ENCODE measurements around the gene SLC36A4. TPM values are rescaled to one million over a fixed set of nuclear protein-coding genes. Genes with fewer than 3 reads are reported as not detected.

SLC36A4 gene
- total RNA-seq, 4 donors from 2014 or later: 5.7 to 16.6 (median 9.4) TPM

DNA sequence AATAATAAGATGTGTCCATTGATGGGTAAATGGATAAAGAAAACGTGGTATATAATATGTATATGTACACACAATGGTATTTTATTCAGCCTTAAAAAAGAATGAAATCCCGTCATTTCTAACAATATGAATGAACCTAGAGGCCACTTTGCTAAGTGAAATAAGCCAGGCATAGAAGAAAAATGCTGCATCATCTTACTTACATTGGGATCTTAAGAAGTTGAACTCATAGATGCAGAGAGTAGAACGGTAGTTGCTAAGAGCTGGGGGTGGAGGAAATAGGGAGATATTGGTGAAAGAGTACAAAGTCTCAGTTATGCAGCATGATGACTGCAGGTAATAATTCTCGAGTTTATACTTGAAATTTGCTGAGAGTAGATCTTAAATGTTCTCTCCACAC lies 14.3 kb upstream of the SLC36A4 start:
- intact Hi-C loops (cut with DNase I): no loop called here
- TF ChIP-seq POLR2A (IDR thresholded peaks at IDR 0.05): no peak
- no peak for TF ChIP-seq CTCF (IDR thresholded peaks at IDR 0.05)

GRCh38 chr11:93209466-93209865 lies 11.7 kb upstream of the SLC36A4 start:
- TF ChIP-seq CTCF (IDR thresholded peaks at IDR 0.05): no peak
- TF ChIP-seq POLR2A (IDR thresholded peaks at IDR 0.05): no peak
- Histone ChIP-seq H3K27me3 (peaks cover 0 to 22% (median 0%) of the 10 kb centered on the region in 4 donors), H3K36me3 (no peaks in the 10 kb centered on the region), H3K27ac (no peak overlapping the region), H3K4me1 (no peaks in the 10 kb centered on the region), H3K4me3 (no peak overlapping the region), H3K9me3 (peaks cover 0 to 9% (median 5%) of the 10 kb centered on the region in 3 donors)
- intact Hi-C loops (cut with DNase I): no loop called here
- 79 to 84% methylated on average over 2 of the region's 2 CpGs for WGBS, 2 donors
- DNase-seq: no peak

More for the DNA sequence above, 14.3 kb upstream of the SLC36A4 start:
- Histone ChIP-seq H3K9me3 (peaks cover 0 to 9% (median 5%) of the 10 kb centered on the region in 3 donors), H3K27me3 (peaks cover 0 to 3% (median 0%) of the 10 kb centered on the region in 4 donors), H3K4me1 (no peaks in the 10 kb centered on the region), H3K36me3 (no peaks in the 10 kb centered on the region), H3K4me3 (no peak overlapping the region), H3K27ac (no peak overlapping the region)
- no peak for DNase-seq
- WGBS, 2 donors: 57 to 59% methylated on average over 4 of the region's 4 CpGs

GRCh38 chr11:93208663-93209270 lies 11.0 kb upstream of the SLC36A4 start:
- Histone ChIP-seq H3K4me3 (no peak overlapping the region), H3K9me3 (peaks cover 0 to 9% (median 5%) of the 10 kb centered on the region in 3 donors), H3K27me3 (peaks cover 0 to 22% (median 0%) of the 10 kb centered on the region in 4 donors), H3K27ac (no peak overlapping the region), H3K36me3 (no peaks in the 10 kb centered on the region), H3K4me1 (no peaks in the 10 kb centered on the region)
- intact Hi-C loops (cut with DNase I): no loop called here
- TF ChIP-seq CTCF (IDR thresholded peaks at IDR 0.05) (no peak), POLR2A (IDR thresholded peaks at IDR 0.05) (no peak)
- DNase-seq: no peak
- 67 to 71% methylated on average over 1 of the region's 1 CpG for WGBS, 2 donors

- Histone ChIP-seq H3K4me3 (no peak overlapping the region), H3K9me3 (no peaks in the 10 kb centered on the region), H3K4me1 (peaks cover 0 to 17% (median 5%) of the 10 kb centered on the region in 3 donors), H3K27me3 (peaks cover 0 to 1% (median 0%) of the 10 kb centered on the region in 4 donors), H3K27ac (no peak overlapping the region), H3K36me3 (no peaks in the 10 kb centered on the region)
- no peak for DNase-seq
- WGBS, 2 donors: 67 to 87% methylated on average over 1 of the region's 1 CpG
- no peak for TF ChIP-seq CTCF (IDR thresholded peaks at IDR 0.05)
- no peak for TF ChIP-seq POLR2A (IDR thresholded peaks at IDR 0.05)
- intact Hi-C loops (cut with DNase I): no loop called here
Observed at GRCh38 chr11:93199616-93200015, 1.8 kb upstream of the SLC36A4 start.

DNA sequence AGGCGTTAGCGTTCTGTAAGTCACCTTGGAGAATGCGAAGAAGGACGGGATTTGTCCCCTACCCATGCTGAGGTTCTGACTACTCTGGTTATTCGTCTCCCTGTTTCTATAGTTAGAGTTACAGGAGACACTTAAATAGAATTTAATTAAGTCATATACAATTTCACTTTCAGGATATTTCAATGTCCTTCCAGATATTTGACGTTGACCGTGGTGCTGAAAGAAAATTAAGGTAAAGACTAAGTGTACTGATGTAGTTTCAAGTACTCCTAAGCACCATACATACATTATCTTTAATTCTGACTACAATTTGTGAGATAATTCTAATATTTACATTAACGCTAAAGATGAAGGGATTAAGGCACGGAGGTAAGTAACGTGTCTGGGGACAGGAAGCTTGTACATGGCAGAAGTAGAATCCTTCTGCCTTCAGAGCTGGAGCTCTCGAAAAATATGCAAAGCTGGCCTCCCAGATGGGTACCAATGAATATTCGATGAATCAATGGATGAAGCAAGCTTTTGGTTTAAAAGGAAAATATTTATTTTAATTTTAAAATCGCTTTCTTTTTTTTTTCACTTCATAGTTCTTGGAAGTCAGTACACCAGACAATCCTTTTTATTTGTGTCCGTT lies 539 bp upstream of the SLC36A4 start:
- intact Hi-C loops (cut with DNase I): no loop called here
- H3K27me3 ChIP-seq: no peaks in the 10 kb centered on the region

More for the DNA sequence above, 539 bp upstream of the SLC36A4 start:
- no peaks in the 10 kb centered on the region for H3K36me3 ChIP-seq
- no peaks in the 10 kb centered on the region for H3K9me3 ChIP-seq
- no peak for DNase-seq
- H3K4me1 ChIP-seq: peaks cover 0 to 17% (median 5%) of the 10 kb centered on the region in 3 donors
- H3K27ac ChIP-seq: peak overlapping the region; percentile 85 to 98 (median 94)
- WGBS, 2 donors: 16 to 20% methylated on average over 14 of the region's 14 CpGs
- H3K4me3 ChIP-seq: peak overlapping the region; percentile 57 to 82 (median 66)
- TF ChIP-seq CTCF (IDR thresholded peaks at IDR 0.05) (no peak), POLR2A (IDR thresholded peaks at IDR 0.05) (no peak)

Measured in esophagus squamous epithelium (tissue), 5 donors.